ENCODE results near the gene XAGE3.

XAGE3 gene

DNA sequence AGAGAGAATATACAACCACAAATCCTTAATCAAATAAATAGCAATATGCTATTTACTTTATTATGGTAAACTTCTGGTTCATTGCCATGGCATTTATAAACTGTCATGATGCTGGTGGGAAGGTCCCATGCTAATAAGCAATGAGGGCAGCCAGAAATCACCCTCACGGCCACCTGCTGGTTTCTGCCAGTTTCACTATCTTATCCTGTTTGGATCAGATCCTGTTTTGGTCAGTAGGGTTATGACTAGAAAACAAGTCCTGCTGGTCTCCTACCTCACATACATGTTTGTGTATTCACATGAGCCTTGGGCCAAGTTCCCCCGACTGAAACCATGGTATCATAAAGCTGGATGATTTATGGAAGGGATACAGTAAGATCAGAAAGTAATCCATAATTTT lies 28.7 kb downstream of the XAGE3 start:
- no peak for DNase-seq

DNA sequence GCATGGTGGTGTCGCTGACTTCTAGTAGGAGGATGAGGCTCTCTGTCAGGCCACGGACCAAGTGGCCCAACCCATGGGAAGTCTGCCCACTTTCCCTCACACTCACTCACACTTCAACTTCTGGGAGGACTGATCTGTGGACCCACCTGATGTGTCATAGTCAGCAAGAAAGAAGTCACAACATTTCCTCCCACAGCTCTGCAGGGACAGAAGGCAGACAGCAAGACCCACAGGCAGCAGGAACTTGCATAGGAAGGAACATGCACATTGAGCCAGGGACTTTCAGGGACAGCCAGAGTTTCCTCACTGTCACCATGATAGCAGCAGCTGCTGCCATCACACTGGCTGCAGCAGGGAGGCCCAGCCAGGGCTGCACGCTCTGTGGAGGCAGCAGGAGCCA lies 37.3 kb downstream of the XAGE3 start:
- DNase-seq = no peak

DNA sequence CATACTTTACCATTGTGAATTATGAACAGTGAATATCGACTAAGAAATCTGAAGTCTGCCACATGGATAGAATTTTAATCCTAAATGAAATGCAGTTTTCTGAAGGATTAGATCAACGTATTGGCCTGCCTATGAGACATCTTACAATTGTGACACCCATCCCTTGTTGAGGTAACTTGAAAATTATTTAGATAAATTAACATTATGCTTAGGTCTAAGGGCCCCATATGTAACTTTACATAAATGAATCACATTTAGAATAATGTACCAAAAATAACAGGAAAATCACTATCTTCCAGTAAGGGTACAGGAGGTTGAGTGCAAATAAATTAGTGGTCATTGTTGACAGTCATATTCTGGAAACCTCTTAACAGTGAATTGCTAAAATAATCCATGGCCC lies 43.3 kb downstream of the XAGE3 start:
- no peak for DNase-seq

DNA sequence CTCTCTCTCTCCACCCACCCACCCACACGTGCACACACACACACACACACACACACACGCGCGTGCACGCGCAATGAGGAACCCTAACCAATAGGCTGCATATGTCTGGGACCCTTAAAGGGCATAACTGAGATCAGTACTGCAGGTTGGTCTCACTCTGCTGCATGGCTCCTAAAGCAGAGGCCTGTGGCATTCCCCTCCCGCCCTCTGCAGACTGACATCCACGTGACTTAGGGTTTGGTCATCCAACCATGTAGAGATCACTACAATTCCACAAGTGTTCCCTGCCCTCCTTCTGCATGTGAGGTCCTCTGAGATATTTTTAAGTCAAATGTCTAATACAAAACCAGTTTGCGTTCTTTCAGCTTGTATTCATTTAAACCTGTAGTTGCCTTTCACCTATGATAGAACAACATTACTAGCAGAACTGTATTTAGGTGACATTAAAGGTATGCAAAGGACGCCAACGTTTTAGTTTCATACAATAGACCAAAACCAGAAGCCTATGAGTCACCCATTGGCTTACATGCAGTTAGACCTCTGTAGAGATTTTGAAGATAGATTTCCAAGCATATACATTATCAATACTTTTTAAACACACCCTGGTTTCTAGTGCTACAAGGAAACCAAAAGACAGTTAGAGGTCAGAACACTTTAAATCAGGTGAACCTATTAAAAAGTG lies 46.7 kb downstream of the XAGE3 start:
- DNase-seq = no peak

DNA sequence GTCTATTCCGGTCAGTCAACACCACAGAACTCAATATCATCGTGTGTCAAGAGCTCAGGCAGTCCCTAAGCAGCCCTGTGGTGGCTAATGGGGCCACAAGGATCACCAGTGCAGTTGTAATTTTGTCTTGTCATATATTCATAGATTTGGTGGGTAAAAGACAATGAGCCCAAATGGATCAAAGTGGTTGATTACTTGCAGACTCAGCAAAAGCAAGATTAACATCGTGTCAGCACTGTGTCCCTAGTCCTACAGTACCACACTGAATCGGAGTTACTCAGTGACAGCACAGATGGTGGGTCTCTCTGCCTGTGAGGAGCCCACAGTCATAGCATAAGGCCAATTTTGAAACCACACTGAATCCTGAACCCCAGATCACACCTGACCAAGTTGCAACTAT lies 48.1 kb downstream of the XAGE3 start:
- no peak for DNase-seq

Measured in HCEC 1CT (cell line).